ENCODE data around the gene MYO7B. TPM values are rescaled to one million over a fixed set of nuclear protein-coding genes. Genes with fewer than 3 reads are reported as not detected.
A peak's percentile ranks its signal among the peaks of the same experiment; 100 is the strongest.

Gene MYO7B
- polyA plus RNA-seq, 2 of the 4 experiments (the other 2 are of a cell fraction), result 0.04 to 0.09 TPM

DNA sequence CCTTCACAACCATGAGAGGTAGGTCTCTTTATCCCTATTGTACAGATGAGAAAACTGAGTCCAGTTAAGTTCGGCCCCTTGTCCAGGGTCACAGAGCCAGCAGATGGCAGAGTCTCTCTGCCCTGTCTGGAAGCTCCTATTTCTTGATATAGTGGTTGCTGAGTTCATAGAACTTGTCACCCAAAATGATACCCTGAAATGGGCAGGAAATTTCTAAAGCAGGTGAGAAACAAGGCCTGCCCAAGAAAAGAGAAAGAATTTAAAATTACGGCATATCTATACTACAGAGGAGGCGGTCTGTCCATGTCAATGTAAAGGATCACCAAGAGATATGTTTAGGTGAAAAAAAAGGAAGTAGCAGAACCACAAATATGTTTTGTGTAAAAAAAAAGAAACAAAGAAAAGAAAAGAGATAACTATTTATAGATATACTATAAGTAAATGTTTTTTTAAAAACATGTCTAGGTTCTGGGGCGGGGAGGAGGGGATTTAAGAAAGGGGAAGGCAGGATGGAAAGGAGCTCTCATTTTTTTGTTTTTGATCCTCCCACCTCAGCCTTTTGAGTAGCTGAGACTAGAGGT is 39.8 kb downstream of the MYO7B start:
- H3K27ac ChIP-seq, result no peak overlapping the region
- peaks cover 7% of the 10 kb centered on the region; the same call in 2 of the 3 replicates for H3K4me1 ChIP-seq
- 91% methylated on average over 4 of the region's 4 CpGs for WGBS (ENCODE audit: missing lambda C conversion rate)
- ATAC-seq (no peak), DNase-seq (ENCODE audit: low read depth in 1 of 2, low spot score in 1 of 2) (no peak), FAIRE-seq (no peak)
- ChIA-PET POLR2A (no interaction called here), CTCF (interaction anchor here (0.5 kb wide), 1 partner anchor 200 kb away, joined by 3 read pairs; no protein-coding TSS in a partner anchor)
- TF ChIP-seq POLR2AphosphoS2 (conservative IDR thresholded peaks at IDR 0.05; ENCODE audit: low read length) (no peak), KDM5A (IDR thresholded peaks at IDR 0.05) (no peak), BCL3 (IDR thresholded peaks at IDR 0.05) (no peak), FOSB (CRISPR knock-in tag; IDR thresholded peaks at IDR 0.05) (no peak), EHF (CRISPR knock-in tag; IDR thresholded peaks at IDR 0.05) (no peak), BHLHE40 (IDR thresholded peaks at IDR 0.05; ENCODE audit: low read depth, low read length) (no peak), CBX2 (IDR thresholded peaks at IDR 0.05; ENCODE audit: borderline replicate concordance, low read depth) (no peak), CBX8 (IDR thresholded peaks at IDR 0.05) (no peak), JUN (IDR thresholded peaks at IDR 0.05) (no peak), EHMT2 (IDR thresholded peaks at IDR 0.05; ENCODE audit: low read depth) (no peak), FOSL2 (IDR thresholded peaks at IDR 0.05) (no peak), FOSL2 (CRISPR knock-in tag; IDR thresholded peaks at IDR 0.05) (no peak)
- TF ChIP-seq, protein P1, sequence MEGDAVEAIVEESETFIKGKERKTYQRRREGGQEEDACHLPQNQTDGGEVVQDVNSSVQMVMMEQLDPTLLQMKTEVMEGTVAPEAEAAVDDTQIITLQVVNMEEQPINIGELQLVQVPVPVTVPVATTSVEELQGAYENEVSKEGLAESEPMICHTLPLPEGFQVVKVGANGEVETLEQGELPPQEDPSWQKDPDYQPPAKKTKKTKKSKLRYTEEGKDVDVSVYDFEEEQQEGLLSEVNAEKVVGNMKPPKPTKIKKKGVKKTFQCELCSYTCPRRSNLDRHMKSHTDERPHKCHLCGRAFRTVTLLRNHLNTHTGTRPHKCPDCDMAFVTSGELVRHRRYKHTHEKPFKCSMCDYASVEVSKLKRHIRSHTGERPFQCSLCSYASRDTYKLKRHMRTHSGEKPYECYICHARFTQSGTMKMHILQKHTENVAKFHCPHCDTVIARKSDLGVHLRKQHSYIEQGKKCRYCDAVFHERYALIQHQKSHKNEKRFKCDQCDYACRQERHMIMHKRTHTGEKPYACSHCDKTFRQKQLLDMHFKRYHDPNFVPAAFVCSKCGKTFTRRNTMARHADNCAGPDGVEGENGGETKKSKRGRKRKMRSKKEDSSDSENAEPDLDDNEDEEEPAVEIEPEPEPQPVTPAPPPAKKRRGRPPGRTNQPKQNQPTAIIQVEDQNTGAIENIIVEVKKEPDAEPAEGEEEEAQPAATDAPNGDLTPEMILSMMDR (IDR thresholded peaks at IDR 0.05), result no peak
- no peak overlapping the region for H3K4me2 ChIP-seq
- no peaks in the 10 kb centered on the region for H3K9me3 ChIP-seq
- H3K4me3 ChIP-seq, result no peak overlapping the region

- no peak overlapping the region for H3K27ac ChIP-seq
- CTCF ChIA-PET, result no interaction called here
- POLR2A ChIA-PET, result no interaction called here
- FAIRE-seq (no peak), ATAC-seq (peak in 1 of 2 experiments; percentile 23; a peak in 2 of 6 replicates), DNase-seq (ENCODE audit: low read depth in 1 of 2, low spot score in 1 of 2) (no peak)
- no peak overlapping the region for H3K4me3 ChIP-seq
- no peak for TF ChIP-seq HOXB5 (CRISPR knock-in tag; IDR thresholded peaks at IDR 0.05)
- TF ChIP-seq JUNB (IDR thresholded peaks at IDR 0.05), result no peak
- no peak for TF ChIP-seq MAX (IDR thresholded peaks at IDR 0.05)
- TF ChIP-seq, protein P2, sequence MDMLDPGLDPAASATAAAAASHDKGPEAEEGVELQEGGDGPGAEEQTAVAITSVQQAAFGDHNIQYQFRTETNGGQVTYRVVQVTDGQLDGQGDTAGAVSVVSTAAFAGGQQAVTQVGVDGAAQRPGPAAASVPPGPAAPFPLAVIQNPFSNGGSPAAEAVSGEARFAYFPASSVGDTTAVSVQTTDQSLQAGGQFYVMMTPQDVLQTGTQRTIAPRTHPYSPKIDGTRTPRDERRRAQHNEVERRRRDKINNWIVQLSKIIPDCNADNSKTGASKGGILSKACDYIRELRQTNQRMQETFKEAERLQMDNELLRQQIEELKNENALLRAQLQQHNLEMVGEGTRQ (IDR thresholded peaks at IDR 0.05), result no peak
- TF ChIP-seq, protein P3, sequence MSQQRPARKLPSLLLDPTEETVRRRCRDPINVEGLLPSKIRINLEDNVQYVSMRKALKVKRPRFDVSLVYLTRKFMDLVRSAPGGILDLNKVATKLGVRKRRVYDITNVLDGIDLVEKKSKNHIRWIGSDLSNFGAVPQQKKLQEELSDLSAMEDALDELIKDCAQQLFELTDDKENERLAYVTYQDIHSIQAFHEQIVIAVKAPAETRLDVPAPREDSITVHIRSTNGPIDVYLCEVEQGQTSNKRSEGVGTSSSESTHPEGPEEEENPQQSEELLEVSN (IDR thresholded peaks at IDR 0.05; ENCODE audit: borderline replicate concordance, low read depth), result no peak
- TF ChIP-seq NR3C1 (IDR thresholded peaks at IDR 0.05), result no peak
- TF ChIP-seq ATOH8 (CRISPR knock-in tag; IDR thresholded peaks at IDR 0.05; ENCODE audit: low read depth), result no peak
- TF ChIP-seq GATA3 (IDR thresholded peaks at IDR 0.05; ENCODE audit: borderline replicate concordance), result no peak
- no peak for TF ChIP-seq CHD4 (IDR thresholded peaks at IDR 0.05; ENCODE audit: borderline replicate concordance)
- no peak for TF ChIP-seq ZC3H11A (IDR thresholded peaks at IDR 0.05)
- H3K9me3 ChIP-seq, result no peaks in the 10 kb centered on the region
- WGBS (ENCODE audit: missing lambda C conversion rate), result 62% methylated on average over 11 of the region's 11 CpGs
- H3K4me2 ChIP-seq, result no peak overlapping the region
- H3K4me1 ChIP-seq, result peaks cover under 1% of the 10 kb centered on the region; the same call in 1 of the 3 replicates
Measured at GRCh38 chr2:127575941-127576432, 40.5 kb downstream of the MYO7B start.

Data from A549 (cell line).